ENCODE results near the gene OPTN. TPM values are rescaled to one million over a fixed set of nuclear protein-coding genes. Genes with fewer than 3 reads are reported as not detected.

OPTN gene
- total RNA-seq, 1 donor from 2014 or later, result 49.0 TPM

DNA sequence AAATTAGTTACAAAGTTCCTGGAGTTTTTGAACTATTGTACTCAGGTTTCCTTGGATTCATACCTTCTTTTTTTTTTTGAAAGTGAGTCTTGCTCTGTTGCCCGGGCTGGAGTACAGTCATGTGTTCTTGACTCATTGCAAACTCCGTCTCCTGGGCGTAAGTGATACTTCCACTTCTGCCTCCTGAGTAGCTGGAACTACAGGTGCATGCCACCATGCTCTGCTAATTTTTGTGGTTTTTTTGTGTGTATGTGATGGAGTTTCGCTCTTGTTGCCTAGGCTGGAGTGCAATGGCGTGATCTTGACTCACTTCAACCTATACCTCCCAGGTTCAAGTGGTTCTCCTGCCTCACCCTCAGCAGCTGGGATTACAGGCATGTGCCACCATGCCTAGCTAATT, 83.7 kb downstream of the OPTN start:
- Mint-ChIP-seq H3K4me1 (ENCODE audit: low read depth) (no peaks in the 10 kb centered on the region), H3K4me3 (ENCODE audit: low read depth) (no peak overlapping the region), H3K27ac (no peak overlapping the region), H3K36me3 (ENCODE audit: low read depth) (peaks cover 78% of the 10 kb centered on the region), H3K9me3 (no peaks in the 10 kb centered on the region), H3K27me3 (ENCODE audit: low read depth) (no peaks in the 10 kb centered on the region)
- DNase-seq (ENCODE audit: low spot score), result no peak
- intact Hi-C loops (cut with micrococcal nuclease), result no loop called here

GRCh38 chr10:13184276-13184675, 84.3 kb downstream of the OPTN start:
- intact Hi-C loops (cut with micrococcal nuclease), result no loop called here
- Mint-ChIP-seq H3K27me3 (ENCODE audit: low read depth) (no peaks in the 10 kb centered on the region), H3K9me3 (no peaks in the 10 kb centered on the region), H3K27ac (no peak overlapping the region), H3K4me3 (ENCODE audit: low read depth) (no peak overlapping the region), H3K36me3 (ENCODE audit: low read depth) (peaks cover 76% of the 10 kb centered on the region), H3K4me1 (ENCODE audit: low read depth) (no peaks in the 10 kb centered on the region)
- no peak for DNase-seq (ENCODE audit: low spot score)

- Mint-ChIP-seq H3K27ac (no peak overlapping the region), H3K4me3 (ENCODE audit: low read depth) (no peak overlapping the region), H3K36me3 (ENCODE audit: low read depth) (peaks cover 74% of the 10 kb centered on the region), H3K27me3 (ENCODE audit: low read depth) (no peaks in the 10 kb centered on the region), H3K4me1 (ENCODE audit: low read depth) (no peaks in the 10 kb centered on the region), H3K9me3 (no peaks in the 10 kb centered on the region)
- no peak for DNase-seq (ENCODE audit: low spot score)
- intact Hi-C loops (cut with micrococcal nuclease), result no loop called here
These were observed 85.0 kb downstream of the OPTN start for GRCh38 chr10:13184730-13185514.

DNA sequence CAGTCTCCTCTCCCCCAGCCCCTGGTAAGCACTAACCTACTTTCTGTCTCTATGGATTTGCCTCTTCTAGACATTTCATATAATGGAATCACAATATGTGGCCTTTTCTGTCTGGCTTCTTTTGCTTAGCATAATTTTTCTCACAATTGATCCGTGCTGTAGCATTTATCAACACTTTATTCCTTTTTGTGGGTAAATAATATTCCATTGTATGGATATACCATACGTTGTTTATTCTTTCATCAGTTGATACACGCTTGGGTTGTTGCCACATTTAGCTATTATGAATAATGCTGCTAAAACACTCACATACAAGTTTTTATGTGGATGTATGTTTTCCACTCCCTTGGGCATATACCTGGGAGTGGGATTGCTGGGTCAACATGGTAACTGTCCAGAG, 87.2 kb downstream of the OPTN start:
- intact Hi-C loops (cut with micrococcal nuclease), result no loop called here
- no peaks in the 10 kb centered on the region for H3K27me3 Mint-ChIP-seq (ENCODE audit: low read depth)
- peaks cover 69% of the 10 kb centered on the region for H3K36me3 Mint-ChIP-seq (ENCODE audit: low read depth)
- no peak overlapping the region for H3K4me3 Mint-ChIP-seq (ENCODE audit: low read depth)
- H3K27ac Mint-ChIP-seq, result no peak overlapping the region
- no peaks in the 10 kb centered on the region for H3K4me1 Mint-ChIP-seq (ENCODE audit: low read depth)
- DNase-seq (ENCODE audit: low spot score), result no peak
- no peaks in the 10 kb centered on the region for H3K9me3 Mint-ChIP-seq

Other genes starting within 250 kb of the OPTN start
- 0.09 and 0.11 TPM in 2 replicates for gene CCDC3, start 98.5 kb upstream of the OPTN start, total RNA-seq
- 73.3 and 78.5 TPM in 2 replicates for gene MCM10, start 61.4 kb downstream of the OPTN start, total RNA-seq
- gene UCMA, start 134.2 kb downstream of the OPTN start, total RNA-seq, result not detected in 2 replicates
- gene PHYH, start 199.9 kb downstream of the OPTN start, total RNA-seq, result 18.0 and 20.0 TPM in 2 replicates
- 58.8 and 61.9 TPM in 2 replicates for gene SEPHS1, start 248.1 kb downstream of the OPTN start, total RNA-seq